GM21423 (cell line): Measurements from ENCODE around the gene RIF1.

ENCODE experiments used
- ATAC-seq: cut with Tn5 transposase; IDR thresholded peaks from one replicate; pipeline ENCODE4 v1.9.1; 2021; ENCODE audit warnings: mild to moderate bottlenecking, moderate library complexity; ENCODE audit not compliant: unreplicated experiment

RIF1 gene, protein sequence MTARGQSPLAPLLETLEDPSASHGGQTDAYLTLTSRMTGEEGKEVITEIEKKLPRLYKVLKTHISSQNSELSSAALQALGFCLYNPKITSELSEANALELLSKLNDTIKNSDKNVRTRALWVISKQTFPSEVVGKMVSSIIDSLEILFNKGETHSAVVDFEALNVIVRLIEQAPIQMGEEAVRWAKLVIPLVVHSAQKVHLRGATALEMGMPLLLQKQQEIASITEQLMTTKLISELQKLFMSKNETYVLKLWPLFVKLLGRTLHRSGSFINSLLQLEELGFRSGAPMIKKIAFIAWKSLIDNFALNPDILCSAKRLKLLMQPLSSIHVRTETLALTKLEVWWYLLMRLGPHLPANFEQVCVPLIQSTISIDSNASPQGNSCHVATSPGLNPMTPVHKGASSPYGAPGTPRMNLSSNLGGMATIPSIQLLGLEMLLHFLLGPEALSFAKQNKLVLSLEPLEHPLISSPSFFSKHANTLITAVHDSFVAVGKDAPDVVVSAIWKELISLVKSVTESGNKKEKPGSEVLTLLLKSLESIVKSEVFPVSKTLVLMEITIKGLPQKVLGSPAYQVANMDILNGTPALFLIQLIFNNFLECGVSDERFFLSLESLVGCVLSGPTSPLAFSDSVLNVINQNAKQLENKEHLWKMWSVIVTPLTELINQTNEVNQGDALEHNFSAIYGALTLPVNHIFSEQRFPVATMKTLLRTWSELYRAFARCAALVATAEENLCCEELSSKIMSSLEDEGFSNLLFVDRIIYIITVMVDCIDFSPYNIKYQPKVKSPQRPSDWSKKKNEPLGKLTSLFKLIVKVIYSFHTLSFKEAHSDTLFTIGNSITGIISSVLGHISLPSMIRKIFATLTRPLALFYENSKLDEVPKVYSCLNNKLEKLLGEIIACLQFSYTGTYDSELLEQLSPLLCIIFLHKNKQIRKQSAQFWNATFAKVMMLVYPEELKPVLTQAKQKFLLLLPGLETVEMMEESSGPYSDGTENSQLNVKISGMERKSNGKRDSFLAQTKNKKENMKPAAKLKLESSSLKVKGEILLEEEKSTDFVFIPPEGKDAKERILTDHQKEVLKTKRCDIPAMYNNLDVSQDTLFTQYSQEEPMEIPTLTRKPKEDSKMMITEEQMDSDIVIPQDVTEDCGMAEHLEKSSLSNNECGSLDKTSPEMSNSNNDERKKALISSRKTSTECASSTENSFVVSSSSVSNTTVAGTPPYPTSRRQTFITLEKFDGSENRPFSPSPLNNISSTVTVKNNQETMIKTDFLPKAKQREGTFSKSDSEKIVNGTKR (N-terminal part only)

DNA sequence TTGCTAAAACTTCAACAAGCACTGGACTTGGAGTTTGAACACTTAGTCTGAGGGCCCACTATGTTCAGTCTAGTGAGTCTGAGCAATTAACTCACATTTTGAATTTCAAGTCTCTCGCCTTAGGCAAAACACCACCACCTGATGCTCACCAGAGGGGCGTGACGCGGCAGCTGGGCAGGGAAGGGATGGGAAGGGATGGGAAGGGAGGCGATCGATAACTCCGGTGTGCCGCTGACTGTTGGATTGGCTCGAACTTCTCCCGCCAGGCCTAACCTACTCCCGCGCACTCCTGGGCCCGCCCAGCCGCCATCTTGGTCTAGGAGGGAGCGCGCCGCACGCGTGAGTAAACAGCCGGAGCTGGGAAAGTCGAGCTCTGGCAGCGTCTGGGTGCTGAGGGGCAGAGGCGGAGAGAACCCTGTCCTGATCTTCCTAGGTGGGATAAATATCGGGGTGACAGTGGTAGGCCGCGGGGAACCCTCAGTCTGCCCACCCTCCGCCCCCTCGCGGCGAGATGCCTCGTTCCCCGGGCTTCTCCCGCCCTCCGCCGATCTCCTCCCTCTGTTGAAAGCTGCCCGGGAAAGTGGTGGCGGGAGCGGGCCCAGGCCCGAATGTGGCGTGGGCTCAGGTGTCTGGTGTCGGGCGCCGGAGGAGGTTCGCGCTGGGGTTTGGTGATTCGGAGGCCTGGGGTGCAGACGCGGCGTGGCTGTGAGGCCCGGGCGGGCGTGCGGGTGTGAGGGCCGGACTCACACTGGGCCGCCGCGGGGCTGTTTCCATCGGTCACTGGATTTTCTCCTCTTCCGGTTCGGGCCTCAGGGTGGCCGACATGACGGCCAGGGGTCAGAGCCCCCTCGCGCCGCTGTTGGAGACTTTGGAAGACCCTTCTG, at the start of gene RIF1:
Gene RIF1 (plus strand): TSS at position 302 of the 884 bp plus-strand sequence. CDS start 522 bp downstream, at position 824.
- peak; percentile 93 for ATAC-seq

DNA sequence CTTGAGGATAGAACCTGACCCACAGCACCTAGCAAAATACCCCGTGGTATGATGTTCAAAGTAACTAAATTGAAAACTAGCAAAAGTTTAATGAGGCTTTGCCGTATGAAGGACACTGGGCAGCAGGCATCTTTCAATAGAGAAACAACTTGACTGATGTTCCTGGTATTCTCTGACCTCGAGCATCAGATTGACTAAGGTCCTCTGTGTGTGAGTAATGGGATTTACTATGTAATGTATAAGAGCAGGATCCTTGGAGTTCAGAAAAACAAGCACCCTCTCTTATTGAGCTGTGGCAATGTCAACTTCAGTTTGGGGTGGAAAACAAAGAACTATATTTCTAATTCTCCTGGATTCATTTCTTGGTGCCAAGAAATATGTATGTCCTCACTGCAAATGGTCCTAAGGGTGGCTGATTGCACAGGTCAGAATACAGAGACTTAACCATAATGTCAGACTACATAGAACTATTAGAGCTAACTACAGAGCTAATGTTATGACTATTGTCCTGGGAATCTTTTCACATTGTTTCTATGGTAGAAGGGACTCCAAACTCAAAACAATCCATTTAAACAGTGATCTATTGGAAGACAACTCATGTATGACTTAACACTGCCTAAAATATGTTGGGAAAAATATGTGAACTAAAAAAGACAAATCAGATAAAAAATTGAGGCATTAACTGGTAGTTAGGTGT, 47.9 kb upstream of the RIF1 start:
- no peak for ATAC-seq

DNA sequence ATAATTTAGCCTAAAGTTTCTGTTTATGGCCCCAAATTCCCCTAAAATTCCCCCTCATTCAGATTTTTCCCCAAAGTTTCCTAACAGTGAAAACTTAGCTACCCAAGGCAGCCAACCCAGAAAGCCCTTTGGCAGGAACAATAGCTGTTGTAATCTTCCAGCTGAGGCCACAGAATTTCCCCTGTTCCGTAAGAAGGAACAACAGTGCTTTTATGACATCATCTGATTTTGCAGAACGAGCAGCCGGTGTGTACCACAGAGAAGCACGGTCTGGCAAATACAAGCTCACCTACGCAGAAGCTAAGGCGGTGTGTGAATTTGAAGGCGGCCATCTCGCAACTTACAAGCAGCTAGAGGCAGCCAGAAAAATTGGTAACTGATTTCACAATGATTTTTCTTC, 46.0 kb upstream of the RIF1 start:
- no peak for ATAC-seq

DNA sequence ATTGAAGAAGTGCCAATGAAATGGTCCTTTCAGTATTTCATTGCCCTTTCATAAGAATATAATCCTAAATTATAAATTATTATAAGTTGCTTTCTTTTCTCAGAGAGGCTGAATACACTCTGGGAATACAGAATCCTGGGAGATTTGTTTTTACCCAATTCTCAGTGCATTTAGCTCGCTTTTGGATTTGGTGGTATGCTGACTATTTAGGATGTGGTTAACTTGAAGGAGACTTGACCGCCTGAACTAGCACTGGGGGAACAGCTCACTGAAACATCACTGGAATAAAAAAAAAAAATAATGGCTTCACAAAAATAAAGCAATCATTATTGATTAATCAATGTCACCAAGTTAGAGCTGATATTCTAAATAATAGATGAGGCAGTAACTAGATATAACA, 42.1 kb upstream of the RIF1 start:
- ATAC-seq = no peak

DNA sequence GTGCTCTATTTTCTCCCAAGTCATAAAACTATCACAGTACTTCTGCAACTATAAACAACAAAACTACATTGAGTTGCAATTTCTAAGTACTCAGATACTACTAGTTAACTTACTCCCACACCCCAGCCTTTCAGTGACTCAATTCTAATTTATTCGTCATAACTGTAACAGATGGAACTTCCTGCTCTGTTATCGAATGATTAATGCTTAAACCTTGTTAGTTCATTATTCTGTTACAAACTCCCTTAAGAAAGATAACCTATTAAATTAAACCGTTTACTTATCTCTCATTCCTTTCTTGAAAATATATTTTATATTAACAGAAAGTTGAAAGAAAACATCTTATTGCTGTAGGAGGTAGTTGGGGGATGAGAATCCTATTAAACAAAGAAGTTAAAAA, 35.3 kb upstream of the RIF1 start:
- ATAC-seq = peak; percentile 97

DNA sequence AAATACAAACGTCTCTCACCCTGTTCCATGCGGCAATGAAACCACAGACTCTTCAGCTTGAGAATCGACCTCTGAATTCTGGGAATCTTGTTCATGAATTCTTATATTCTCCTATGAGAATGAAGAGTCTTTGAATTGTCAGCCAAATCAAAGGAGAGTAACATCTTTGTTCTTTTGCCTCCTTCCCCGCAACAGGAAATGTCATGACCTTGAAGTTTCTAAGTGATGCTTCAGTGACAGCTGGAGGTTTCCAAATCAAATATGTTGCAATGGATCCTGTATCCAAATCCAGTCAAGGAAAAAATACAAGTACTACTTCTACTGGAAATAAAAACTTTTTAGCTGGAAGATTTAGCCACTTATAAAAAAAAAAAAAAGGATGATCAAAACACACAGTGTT, 30.5 kb upstream of the RIF1 start:
- ATAC-seq = no peak

DNA sequence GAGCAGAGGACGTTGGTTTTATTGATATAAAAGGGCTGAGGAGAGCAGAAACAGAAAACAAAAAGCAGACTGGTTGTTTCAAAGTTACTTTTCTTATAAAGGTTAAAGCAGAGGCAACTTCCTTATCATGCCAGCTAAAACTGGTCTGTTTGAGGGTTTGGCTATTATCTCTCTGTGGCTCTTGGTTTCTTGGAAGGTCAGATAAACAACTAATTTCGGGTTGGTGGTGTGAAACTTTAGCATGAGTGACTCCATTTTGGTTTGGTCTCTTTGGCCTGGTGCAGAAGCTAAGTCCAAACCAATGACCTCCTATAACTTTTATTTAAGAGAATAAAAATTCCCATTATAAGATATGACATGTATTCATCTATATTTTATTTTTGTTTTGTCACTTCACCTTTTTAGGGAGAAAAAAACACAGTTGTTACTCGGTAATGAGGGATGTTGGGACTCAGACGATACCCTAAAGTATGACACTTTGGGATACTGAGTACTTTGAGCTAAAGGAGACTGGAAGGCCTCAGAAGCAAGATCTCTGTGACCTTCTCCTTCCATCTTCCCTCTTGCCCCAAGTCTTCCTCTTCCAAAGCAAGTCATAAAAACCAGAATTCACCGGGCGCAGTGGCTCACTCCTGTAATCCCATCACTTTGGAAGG, 29.0 kb upstream of the RIF1 start:
- ATAC-seq = no peak

DNA sequence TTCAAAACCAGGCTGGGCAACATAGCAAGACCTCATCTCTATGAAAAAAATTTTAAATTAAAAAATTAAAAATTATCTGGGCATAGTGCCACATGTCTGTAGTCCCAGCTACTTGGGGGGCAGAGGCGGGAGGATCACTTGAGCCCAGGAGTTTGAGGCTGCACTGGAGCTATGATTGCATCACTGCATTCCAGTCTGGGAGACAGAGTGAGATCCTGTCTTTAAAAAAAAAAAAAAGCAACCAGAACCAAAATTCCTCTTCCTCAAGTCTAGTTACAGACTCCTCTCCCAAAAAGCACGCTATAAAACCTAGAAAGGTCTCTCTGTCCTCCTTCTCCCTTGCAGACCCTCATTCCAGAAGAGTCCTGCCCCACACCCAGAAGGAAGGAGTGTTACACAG, 28.4 kb upstream of the RIF1 start:
- no peak for ATAC-seq

DNA sequence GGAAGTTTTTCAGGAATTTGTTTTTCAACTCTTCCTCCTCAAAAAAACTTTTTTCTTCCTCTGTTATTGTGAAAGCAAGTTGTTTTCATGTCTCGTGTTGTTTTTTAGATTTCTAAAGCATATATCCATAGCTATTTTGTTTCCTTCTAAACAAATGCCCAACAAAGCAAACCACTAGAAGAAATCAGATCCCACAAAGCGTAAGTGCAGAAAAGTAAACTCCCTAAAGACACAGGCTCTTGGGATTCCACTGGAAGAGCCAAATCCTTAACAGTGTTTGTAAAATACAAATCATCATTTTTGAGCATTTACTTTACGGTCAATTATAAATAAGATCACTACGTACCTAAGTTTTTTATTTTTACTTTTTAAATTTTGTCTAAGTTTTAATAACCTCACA, 21.7 kb upstream of the RIF1 start:
- ATAC-seq = no peak

DNA sequence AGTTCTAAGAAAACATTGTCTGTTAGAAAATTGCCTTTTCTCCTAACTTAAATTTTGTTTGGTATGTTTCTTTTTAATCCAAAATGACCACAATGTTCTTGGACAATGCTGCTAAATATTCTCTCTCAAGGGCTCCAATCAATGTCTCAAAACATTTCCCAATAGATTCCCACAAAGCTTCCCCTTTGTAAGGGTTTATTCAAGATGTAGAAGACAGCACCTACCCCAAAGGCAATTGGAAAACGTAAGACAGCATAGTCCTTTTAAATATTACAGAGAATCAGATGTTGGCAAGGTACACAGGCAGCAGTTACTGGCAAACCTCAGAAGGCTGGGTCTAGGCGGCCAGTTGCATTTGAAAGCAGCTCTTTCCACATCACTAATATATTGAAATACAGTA, 18.3 kb upstream of the RIF1 start:
- no peak for ATAC-seq

DNA sequence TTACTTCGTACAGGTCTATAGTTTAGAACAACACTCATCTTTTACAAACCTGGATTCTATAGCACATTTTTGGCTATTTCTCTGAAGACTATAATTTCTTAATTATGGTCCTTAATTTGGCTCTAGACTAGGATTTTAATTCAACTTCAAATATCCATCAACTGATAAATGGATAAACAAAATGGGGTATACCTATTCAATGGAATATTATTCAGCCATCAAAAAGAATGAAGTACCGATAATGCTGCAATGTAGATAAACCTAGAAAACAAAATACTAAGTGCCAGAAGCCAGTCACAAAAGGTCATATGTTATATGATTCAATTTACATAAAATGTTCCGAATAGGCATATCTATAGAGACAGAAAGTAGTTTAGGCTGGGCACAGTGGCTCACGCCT, 15.2 kb upstream of the RIF1 start:
- ATAC-seq = no peak

DNA sequence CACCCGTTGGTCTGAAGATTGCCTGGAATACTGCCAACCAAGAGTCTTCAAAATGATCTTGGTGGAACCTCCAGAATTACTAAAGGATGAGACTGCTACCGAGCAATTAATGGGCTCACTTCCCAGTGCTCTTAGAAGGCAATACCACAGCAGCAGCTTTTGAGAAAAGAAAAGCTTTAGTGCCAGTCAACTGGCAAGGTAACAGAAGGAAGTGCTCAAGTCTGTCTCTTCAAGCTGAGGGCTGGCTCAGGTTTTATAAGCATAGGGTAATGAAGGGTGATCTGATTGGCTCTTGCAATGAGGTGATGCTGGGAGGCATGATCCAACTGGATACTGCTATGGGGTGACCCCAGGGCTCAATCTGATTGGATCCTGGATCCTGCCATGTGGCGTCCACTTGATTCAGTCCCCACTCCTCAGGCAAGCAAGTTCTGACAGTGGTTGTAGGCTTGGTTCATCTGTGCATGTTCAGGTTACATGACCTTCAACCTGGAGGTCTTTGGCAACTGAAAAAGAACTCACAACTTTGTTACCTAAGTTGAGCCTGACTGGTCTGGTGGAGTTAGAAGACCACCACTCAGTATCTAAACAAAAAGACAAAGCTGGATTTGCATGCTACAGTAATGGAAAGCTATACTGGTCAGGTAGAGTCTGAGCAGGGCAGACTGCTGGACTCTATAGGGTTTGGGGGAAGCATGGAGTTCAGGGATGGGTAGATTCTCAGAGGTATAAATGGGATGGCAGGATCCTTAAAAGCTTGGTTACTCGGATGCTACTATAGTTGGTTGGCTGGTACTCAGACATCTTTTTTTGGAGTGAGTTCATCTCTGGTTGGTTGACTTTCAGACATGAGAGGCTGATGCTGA, 14.0 kb upstream of the RIF1 start:
- ATAC-seq = no peak

DNA sequence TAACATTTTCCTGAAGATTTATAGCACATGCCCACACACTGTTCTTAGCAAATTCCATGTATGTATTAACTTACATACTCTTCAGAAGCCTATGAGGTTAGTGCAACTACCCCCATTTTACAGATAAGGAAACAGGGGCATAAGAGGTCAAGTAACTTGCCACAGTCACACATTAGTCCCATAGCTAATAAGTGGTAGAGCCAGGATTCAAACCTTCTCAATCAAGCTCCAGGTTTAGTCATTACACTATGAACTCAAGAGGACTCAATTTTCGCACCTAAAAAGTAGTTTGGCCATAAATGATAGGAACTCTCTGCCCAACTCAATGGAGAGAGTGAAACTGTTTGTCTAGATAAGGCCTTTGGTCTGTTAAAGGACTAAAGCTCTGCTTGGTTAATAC, 9.7 kb upstream of the RIF1 start:
- ATAC-seq = no peak

DNA sequence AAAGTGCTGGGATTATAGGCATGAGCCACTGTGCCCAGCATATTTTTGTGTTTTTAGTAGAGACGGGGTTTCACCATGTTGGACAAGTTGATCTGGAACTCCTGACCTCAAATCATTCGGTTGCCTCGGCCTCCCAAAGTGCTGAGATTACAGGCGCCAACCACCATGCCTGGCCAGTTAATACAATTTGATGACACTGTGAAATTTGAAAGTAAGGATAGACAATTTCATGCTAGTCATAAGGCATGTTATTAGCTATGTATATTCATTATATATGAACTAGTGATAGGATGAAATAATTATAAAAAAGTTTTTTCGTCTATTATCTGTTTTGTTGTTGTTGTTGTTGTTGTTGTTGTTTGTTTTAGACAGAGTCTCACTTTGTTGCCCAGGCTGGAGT, 8.6 kb upstream of the RIF1 start:
- no peak for ATAC-seq

DNA sequence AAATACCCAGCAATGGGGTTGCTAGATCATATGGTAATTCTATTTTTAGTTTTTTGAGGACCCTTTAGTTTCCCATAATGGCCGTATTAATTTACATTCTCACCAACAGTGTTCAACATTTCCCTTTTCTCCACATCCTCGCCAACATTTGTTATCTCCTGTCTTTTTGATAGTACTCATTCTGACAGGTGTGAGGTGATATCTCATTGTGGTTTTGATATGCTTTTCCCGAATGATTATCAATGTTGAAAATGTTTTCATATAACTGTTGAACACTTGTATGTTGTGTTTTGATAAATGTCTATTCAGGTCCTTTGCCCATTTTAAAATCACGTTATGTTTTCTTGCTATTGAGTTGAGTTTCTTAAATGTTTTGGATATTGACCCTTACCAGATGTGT, 5.8 kb upstream of the RIF1 start:
- ATAC-seq = no peak

DNA sequence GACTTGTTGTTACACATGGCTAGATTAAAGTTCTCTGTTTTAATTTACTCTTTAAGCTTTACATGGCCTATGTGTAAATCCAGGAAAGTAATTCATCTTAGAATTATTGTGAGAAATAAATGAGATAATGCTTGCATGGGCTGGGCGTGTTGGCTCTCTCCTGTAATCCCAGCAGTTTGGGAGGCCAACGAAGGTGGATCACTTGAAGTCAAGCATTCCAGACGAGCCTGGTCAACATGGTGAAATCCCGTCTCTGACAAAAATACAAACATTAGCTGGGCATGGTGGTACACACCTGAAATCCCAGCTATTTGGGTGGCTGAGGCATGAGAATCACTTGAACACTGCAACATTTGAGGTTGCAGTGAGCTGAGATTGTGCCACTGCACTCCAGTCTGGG, 4.3 kb upstream of the RIF1 start:
- ATAC-seq = no peak

DNA sequence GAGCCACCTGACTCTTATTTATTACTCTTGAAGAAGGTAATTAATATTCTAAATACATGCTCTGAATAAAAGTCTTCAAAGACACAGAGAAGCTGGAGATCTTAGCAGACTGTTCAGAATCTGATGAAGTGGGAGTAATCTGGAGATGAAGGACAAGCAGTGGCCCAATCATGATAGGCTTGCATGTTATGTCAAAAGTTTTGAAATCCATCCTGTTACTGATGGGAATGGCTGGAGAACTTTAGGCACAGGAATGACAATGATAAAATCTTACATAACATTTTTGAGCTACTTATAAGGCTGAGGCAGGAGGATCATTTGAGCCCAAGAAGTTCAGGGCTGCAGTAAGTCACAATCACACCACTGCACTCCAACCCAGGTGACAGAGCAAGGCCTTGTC, 2.4 kb upstream of the RIF1 start:
- no peak for ATAC-seq
